HG03039 (cell line): ENCODE data around the gene ADAMTS2.

Source experiments
- ATAC-seq: cut with Tn5 transposase; IDR thresholded peaks from one replicate; pipeline ENCODE4 v1.9.1; 2021; ENCODE audit warnings: mild to moderate bottlenecking, moderate library complexity; ENCODE audit not compliant: unreplicated experiment

ADAMTS2 gene

DNA sequence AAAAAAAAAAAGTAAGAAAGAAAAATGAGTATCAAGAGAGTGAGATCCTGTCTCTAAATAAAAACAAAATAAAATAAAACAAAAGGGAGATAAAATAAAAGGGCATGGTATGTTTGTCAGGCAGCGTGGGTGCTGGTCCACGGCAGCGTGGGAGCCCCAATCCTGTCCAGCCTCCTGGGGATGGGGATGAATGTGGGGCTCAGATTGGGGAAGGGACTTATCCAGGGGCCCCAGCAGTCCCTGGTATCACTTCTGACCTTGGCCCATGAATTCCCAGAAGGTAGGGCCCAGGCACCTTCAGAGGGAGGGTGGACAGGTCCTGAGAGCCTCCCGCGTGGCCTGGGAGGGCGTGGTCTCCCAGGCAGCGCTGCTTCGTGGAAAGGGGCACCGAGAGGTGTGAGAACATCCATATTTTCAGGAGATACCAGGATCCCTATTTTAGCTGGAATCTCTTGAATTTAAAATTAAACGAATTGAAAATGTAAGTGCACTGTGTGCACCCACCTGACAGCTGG is 213.9 kb downstream of the ADAMTS2 start:
- no peak for ATAC-seq

DNA sequence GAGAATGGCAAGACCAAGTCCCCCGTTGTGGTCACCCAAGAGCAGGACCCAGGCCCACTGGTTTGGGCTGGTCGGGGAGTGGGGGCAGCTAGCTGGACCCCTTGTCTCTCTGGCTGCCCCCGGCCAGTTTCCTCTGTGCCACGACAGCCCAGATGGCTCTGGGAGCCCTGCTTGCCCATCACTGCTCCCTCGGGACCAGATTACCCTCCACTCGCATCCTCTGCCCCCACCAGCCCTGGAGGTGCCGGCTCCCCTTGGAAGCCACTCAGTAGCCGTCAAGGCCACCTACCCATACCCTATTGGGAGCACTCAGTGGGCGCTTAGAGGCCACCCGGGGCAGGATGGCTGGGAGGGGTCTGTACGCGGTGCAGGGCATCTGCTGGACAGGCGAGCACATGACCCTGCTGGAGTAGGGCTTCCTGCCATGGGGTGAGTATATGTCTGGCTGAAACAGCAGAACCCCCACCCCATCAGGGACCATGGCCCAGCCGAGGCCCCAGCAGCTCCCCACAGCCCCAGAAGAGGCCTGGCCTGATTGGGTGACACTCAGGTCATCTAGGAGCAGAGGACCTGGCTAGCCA is 215.1 kb downstream of the ADAMTS2 start:
- ATAC-seq, result no peak

DNA sequence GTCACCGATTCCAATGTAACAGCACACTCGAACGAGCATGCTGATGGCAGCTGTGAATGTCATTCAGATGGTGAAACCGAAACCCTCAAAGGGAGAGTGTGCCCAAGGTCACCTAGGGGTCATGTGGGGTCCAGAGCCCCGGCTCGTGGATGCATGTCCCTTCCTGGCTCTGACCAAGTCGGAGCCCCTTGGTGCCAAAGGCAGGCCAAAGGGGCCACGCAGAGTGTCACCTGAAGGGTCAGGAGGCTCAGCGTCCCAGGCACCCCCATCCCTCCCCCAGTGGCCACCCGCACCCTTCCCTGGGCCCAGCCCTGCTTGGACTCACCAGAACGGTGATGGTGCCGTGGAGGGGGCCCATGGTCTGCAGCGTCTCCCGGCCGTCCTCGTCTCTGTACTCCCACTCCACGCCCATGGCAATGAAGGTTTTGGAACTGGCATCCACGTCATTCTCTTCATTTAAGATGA is 215.6 kb downstream of the ADAMTS2 start:
- ATAC-seq, result no peak

DNA sequence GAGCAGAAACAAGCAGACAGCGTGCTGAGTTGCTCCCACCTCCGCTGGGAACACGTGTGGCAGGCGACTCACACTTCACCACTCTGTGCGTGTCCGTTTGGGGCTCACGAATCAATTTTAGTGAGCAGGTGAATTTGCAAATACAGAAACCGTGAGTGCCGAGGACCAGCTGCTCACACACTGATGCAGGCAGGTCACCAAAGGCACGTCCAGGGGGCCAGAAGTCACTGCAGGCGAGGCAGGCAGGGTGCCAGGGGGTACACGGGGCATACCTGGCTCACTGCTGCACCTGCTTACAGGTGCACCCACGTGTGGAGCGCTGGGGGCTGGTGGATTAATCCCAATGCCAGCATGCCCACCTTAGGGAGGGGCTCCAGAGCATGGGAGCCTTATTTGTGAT is 216.3 kb downstream of the ADAMTS2 start:
- ATAC-seq, result no peak

DNA sequence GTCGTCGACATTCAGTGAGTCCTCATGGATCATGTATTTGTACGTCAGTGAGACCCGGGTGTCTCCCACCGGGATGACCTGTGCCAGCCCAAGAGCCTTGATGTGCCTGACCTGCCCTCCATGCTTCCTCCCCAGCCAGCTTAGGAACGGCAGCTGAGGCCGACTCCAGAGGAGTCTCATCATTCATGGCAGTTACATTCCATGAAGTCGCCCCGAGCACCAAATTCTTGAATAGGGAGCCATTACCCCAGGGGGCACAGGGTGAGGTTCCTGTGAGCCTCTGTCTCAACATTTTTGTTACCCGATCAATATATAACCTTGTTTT is 217.3 kb downstream of the ADAMTS2 start:
- no peak for ATAC-seq

DNA sequence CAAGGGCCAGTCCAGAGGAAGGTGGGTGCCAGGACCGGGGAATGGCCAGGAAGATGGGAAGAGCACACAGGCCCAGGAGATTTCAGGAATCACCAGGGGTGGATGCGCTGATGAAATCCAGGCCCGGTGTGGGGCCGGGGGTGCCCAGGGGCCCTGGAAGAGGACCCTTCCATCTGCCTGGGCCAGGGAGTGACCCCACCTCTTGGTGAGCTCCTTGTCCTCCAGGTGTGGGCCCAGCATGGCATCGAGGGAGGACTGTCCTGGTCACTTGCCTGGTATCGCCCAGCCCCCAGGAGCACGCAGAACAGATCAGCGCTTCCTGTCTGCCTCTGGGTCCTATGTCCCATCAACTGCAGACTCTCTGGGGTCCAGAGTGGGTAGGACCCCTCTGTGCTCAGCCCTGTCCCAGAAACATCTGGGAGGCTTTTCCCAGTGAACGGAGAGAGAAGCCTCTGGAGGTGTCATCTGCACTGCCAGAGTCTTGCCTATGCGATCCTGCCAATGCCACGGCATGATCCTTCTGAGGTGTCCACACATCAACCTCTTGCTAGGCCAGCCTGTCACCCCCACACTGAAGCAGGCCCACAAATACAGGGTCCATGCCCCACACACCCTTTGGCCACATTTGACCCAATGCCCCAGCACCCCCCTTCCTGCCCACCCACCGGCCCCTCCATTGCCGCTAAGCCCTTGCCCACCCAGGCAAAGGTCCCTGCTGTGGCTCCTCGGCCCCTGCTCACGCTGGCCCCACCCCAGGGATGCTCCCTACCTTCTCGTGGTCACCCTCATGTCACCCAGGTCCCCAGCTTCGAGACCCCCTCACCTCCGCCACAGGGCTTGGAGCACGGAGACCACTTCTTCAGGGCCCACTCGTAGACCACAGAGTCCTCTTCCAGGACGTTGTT is 217.9 kb downstream of the ADAMTS2 start:
- ATAC-seq, result no peak

DNA sequence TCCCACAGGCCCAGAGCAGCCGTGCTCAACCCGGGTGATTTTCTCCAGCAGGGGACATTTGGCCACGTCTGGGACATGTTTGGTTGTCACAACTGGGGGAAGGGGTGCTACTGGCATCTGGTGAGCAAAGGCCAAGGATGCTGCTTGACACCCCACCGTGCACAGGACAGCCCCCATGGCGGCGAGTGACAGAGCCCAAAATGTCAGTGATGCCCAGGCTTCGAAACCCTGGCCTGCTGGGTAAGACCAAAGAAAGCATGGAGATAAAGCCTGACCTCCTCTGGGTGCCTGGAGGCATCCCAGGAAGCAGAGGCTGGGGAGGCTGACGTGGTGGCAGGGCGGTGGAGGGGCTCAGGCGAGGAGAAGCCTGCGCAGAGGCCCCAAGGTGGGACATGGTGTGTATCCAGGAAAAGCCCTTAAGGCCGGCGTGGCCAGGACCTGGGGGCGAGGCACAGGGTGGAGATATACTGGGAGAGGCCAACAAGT is 218.7 kb downstream of the ADAMTS2 start:
- ATAC-seq, result no peak

DNA sequence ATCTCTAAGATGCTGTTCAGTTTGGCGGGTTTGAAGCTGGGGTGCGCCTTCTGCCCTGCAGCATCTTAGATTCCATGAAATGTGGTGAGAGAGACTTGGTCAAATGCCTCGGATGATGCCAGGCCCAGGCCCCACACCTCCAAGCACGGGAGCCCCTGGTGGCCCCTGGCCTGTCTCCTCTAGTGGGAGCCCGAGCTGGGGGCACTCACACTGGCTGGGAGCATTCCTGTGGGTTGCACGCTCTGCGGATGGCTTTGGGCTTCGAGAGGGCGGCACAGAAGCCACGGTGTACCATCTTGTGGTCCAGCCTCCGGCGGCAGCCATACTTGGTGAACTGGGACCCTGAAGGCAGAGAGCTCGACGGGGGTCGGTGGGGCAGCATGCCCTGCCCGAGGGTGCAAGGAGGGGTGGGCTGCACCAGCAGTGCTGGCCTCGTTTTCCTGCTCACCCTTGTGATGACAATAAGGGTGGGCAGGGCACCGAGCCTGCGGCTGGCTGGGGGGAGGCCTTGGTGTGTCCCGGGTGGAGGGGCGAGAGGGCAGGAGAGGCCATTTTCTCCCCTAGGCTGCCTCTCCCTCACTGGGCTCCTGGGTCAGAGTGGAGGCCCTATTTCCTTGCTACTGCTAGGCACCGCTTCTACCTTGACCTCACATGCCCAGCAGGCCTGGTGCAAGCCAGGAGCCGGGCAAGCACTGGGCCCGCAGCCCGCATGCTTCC is 219.3 kb downstream of the ADAMTS2 start:
- no peak for ATAC-seq

DNA sequence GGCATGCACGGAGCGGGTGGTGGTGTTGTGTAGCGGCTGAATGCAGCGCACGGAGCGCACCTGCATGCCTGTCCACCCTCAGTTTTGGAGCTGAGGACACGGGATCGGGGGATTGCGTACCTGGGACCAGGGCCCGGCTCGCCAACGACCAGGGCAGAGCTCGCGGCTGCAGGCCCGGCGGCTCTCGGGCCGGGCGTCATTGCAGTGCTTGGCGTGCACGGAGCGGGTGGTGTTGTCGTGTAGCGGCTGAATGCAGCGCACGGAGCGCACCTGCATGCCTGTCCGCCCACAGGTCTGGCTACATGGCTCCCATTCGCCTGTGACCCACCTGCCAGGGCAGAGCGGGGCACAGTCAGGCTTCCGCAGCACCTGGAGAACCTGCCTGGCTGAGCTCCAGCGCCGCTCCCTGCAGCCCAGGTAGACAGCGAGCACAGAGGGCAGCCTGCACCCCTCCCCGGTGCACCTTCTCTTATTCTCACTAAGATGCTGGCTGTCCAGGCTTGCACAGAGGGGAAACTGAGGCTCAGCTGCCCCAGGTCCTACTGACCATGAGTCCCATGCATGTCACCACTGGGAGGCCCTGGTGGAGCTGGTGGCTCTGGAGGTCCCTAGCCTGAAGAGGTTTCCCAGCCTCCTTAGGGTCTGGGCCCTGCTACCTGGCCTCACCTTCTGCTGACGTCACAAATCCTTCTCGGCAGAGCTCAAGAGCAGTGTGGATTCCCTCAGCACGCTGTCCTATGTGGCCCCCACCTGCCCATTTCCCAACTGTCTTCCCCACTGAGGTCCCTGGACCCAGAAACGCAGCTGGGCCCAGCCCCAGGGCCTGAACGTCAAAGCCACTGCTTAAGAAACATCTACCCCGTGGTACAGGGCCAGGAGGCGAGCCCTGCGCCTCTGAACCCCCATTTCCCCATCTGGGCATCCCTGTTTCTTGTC is 220.1 kb downstream of the ADAMTS2 start:
- no peak for ATAC-seq

DNA sequence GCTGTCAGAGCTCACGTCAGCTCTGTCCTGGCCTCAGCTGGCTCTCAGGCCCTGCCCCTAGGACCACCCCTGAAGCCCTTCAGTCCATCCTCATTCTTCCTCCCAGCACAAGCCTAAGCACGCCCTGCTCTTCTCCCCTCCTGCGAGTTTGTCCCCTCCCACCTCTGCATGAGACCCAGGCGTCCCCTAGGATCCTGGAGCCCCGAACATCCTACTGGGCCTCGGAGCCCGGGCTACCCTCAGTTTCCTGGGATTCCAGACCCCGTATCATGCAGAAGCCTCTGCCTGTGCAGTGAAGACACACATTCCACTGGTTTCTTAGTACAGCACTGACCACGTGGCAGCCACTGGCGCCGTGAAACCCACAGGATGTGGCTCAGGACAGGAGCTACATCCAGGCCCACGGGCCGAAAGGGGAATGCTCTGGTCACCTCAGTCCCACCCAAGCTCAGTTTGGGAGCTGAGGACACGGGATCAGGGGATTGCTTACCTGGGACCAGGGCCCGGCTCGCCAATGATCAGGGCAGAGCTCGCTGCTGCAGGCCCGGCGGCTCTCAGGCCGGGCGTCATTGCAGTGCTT is 220.9 kb downstream of the ADAMTS2 start:
- ATAC-seq, result no peak

DNA sequence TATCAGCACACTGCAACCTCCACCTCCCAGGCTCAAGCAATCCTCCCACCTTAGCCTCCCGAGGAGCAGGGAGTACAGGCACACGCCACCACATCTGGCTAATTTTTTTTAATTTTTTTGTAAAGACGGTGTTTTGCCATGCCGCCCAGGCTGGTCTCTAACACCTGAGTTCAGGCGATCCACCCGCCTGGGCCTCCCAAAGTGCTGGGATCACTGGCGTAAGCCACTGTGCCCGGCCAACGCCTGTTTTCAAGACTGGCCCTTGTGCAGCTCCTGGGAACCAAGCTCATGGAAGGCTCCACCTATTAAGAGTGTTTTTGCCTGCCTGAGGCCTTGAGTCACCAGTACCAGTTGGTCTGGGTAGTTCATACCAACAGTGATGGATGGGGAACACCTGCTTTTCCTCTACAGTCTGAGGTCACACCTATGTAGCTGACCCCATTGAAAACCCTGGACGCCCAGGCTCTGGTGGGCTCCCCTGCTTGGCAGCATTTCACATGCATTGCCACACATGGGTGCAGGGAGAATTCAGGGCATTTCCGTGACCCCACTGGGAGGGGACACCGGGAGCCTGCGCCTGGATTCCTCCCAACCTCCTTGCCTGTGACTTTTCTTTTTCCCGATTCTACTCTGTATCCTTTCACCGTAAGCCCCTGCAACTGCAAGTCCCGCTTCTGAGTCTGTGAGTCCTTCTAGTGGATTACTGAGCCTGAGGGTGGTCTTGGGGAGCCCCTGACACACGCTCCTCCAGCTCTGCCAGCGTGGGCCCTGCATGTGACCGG is 221.6 kb downstream of the ADAMTS2 start:
- no peak for ATAC-seq

DNA sequence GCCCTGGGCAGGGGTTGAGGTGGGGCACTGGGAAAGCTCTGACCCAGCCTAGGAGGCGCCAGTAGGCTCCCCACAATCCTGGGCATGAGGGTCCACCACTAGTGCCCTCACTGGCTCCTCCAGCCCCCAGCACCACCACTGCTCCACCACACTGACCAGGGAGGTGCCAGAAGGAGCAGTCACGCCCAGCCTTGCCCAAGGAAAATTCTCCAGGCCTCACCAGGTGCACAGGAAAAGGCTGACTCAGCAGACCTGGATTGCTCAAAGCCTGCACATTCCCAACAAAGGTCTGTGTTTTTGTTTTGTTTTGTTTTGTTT is 222.2 kb downstream of the ADAMTS2 start:
- ATAC-seq, result no peak

DNA sequence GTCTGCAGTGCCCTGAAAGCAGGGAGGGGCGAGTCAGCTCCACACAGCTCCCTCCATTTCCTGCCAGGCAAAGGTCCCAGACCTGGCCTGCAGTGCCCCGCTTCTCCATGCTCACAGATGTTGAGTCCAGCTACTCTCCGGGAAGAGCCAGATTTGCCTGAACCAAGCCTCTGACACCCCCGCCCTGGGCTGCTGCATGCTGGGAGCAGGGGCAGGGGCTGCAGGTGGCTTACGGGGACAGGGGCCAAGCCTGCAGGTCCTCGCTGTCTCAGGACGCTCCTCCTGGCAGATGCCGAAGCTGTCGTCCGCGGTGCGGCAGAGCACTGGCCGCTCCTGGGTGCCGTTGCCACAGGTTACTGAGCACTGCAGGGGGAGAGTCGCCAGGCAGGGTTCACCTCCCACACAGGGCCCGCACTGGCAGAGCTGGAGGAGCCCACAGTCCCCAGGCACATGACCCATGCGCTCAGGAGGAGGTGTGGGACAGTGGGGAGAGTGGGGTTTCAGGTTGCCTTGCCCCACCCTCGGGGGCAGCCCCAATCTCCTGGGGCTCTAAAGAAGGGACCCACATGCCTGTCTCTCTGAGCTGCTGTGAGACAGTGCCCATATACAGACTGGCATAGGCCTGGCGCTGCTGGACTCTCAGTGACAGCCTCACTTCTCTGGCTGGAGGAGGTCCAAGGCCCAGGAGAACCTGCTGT is 222.7 kb downstream of the ADAMTS2 start:
- ATAC-seq, result no peak

DNA sequence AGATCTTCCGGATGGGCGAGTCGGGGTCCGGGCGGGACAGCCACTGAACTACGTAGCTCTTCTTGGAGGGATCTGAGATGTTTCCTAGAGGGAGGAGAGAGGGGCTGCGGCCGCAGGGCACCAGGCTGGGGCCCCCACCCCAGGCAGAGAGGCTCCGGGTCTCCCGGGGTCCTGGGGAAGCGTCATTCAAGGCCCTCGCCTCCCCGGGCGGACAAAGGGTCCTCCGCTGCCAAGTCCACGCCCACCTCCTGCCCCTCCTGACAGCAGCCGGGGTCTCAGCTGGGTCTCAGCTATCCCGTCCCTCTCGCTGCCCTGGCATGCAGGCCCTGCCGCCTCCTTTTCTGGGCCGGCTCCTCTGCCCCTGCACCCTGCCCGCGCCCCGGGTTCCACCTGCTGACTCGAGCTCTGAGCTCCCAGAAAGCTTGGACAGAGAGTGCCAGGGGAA is 223.6 kb downstream of the ADAMTS2 start:
- no peak for ATAC-seq

DNA sequence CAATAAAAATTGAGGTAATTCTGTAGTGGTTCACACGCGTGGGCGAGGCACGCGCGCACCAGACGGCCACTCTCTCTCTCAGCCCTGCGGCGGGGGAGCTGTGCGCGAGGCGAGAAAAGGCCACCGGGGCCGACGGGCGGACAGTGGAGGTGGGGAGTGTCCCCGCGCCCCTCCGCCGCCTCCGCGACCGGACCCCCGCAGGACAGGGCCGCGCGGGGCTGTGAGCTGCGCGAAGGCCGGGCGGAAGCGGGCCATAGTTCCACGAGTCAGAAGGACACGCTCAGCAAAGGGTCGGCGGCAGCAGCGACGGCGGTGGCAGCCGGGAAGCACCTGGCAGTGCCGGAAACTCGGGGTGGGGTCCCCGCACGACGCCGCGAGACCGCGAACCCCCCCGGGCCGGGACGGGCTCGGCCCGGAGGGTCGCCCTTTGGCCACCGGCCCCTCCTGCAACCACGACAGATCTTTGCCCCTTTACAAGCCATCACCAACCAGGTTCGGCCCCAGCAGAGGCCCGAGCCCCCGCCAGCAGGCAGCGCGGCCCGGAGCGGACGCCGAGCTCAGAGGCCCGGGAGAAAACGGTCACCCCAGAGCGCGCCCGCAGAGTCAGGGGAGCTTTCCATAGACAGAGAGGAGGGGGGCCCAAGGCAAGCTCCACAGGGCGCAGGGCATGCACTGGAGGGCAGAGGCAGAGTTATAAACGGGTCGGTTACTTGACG is 224.2 kb downstream of the ADAMTS2 start:
- no peak for ATAC-seq

DNA sequence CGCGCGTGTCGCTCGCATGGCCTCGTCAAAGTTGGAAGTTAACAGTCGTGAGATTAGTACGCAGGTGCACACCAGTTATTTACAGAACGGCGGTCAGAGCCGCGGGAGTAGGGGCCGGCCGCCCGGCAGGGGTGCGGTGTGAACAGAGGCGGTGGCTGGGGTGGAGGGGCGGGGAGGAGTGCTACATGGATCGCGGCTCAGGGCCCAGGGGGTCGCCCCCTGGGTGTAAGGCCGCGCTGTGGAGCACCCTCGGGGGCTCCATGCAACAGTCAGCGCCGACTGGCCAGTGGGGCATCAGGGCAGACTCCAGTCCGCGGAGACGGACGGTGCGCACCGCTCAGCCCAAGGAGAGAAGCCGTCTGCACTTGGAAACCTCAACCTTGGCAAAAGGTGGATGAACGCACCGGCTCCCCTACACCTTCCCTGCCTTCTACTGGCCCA is 224.8 kb downstream of the ADAMTS2 start:
- no peak for ATAC-seq

DNA sequence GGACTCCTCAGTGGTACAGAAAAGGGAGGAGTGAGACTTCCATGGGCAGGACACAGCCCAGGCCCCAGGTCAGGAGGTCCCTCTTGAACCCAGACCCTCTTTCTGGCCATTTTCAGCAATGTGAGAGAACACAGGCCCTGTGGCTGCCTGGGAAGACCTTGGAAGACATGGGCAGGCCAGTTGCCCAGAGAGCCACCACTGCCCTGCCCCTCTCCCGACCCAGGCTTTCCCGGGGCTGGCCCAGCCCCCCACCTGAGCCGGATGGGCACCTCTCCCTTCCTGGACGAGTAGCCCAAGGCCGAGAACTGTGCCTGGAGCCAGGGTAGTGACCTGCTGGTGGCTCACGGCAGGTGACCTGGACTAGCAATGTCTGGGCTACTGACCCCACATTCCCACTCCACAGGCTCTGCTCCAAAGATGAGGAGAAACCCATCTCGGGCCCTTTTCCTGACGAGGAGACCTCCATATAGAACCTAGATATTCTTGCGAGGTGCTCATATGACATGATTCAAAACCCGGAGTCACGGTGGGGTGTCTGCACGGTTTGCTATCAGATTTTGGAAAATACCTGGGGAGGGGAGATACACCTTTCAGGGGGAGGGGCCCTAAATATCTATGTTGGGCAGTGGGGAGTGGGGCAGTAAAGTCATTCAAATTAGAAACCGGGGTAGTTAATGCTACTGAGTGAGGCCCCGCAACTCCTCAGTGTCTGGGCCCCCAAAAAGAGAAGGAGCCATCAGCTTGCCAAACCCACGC is 225.7 kb downstream of the ADAMTS2 start:
- no peak for ATAC-seq
